K562 (cell line): ENCODE data around the gene FBP2.

Experiments used
- BRCA1 ChIP-seq, 2 experiments: fragments of 450-650 bp in 1 of 2; sonication (generic) in 1 of 2; formaldehyde crosslinking in 1 of 2; IDR thresholded peaks; 2 replicates each; pipeline versions ENCODE4 v1.5.0 to v1.6.1; 2017 to 2020; ENCODE audit warnings: mild to moderate bottlenecking in 1 of 2, missing genetic modification reagents in 1 of 2
- CREB1 ChIP-seq, 2 experiments: sonication (generic) in 1 of 2; formaldehyde crosslinking in 1 of 2; IDR thresholded peaks; 2 replicates each; pipeline versions ENCODE4 v1.6.1 to v1.8.0; 2012 to 2022; ENCODE audit warnings: inconsistent platforms in 1 of 2, mild to moderate bottlenecking in 1 of 2, missing genetic modification reagents in 1 of 2, moderate library complexity in 1 of 2
- ELF2 ChIP-seq: fragments of 250-450 bp; sonication (Bioruptor Pico); IDR thresholded peaks from 2 replicates; pipeline ENCODE4 v1.5.0; 2021; ENCODE audit warnings: mild to moderate bottlenecking
- ESRRA ChIP-seq: fragments of 450-650 bp; IDR thresholded peaks from 2 replicates; pipeline ENCODE4 v1.6.1; 2014; ENCODE audit warnings: low read depth, mild to moderate bottlenecking, moderate library complexity, borderline replicate concordance
- EZH2 ChIP-seq: IDR thresholded peaks from 2 replicates; pipeline ENCODE4 v1.6.1; 2012; ENCODE audit warnings: low read depth, mild to moderate bottlenecking, inconsistent platforms, low read length, borderline replicate concordance
- KDM1A ChIP-seq, 2 experiments: fragments of 450-650 bp; IDR thresholded peaks; 2 replicates each; pipeline ENCODE4 v1.6.1; 2016; ENCODE audit warnings: mild to moderate bottlenecking in 2 of 2
- NR2F6 ChIP-seq: fragments of 450-650 bp; formaldehyde crosslinking; IDR thresholded peaks from 2 replicates; pipeline ENCODE4 v1.4.0; 2020; ENCODE audit warnings: mild to moderate bottlenecking
- ZNF146 ChIP-seq: IDR thresholded peaks from one replicate; pipeline ENCODE4 v1.6.1; 2018; ENCODE audit warnings: missing compliant biosample characterization; ENCODE audit not compliant: unreplicated experiment
- TF ChIP-seq, protein P1 (sequence below), 3 experiments: IDR thresholded peaks in 2 of 3; conservative IDR thresholded peaks in 1 of 3; 2 replicates each; pipeline ENCODE4 v1.5.1; 2011 to 2012; ENCODE audit warnings: low read length in 3 of 3, mild to moderate bottlenecking in 3 of 3, control low read depth in 2 of 3, improper control_type of control experiment in 1 of 3, inconsistent platforms in 1 of 3, low read depth in 1 of 3, mixed read lengths in 1 of 3, moderate library complexity in 1 of 3; ENCODE audit not compliant: insufficient read depth in 2 of 3
- TF ChIP-seq, protein P2 (sequence below), 2 experiments: fragments of 450-650 bp in 1 of 2; sonication (generic) in 1 of 2; formaldehyde crosslinking in 1 of 2; IDR thresholded peaks in 1 of 2; conservative IDR thresholded peaks in 1 of 2; 2 replicates each; pipeline versions ENCODE4 v1.6.1 to v1.8.1; 2016 to 2023; ENCODE audit warnings: mild to moderate bottlenecking in 2 of 2, moderate library complexity in 2 of 2, inconsistent platforms in 1 of 2, missing genetic modification reagents in 1 of 2
- TF ChIP-seq, protein P3 (sequence below): fragments of 450-650 bp; formaldehyde crosslinking; IDR thresholded peaks from 2 replicates; pipeline ENCODE4 v1.4.0; 2020; ENCODE audit warnings: mild to moderate bottlenecking

DNA sequence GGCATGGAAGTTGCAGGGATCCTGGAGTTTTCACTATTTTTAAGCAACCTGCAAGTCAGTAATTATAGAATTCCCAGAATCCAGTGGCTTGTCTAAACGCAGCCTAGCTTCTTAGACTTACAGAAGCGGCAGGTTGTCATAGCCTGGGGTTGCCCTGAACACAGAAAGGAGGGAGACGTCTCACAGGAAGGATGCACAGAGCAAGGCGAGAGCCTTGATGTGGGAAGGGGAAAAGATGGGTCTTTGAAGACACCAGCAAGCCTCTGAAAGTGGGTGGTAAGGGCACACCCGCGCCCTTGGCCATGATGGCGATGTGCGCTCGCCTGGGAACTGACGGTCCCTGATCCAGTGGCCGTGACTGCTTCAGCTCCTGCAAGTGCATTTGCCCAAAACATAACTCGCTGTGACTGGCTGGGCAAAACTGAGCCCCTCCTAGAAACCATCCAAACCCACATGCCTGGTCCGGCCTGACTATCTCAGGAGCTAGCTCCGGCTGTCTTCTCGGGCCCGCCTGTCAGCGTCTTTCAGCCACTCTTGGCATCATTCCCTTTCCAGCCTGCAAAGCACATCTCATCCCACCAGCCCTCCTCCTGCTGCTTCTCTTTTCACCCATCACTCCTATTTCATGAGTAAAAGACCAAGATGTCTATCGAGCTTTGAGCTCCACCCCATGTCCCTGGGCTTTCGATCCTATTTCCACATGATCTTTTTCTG, 28.6 kb upstream of the FBP2 start:
- TF ChIP-seq, protein P1, sequence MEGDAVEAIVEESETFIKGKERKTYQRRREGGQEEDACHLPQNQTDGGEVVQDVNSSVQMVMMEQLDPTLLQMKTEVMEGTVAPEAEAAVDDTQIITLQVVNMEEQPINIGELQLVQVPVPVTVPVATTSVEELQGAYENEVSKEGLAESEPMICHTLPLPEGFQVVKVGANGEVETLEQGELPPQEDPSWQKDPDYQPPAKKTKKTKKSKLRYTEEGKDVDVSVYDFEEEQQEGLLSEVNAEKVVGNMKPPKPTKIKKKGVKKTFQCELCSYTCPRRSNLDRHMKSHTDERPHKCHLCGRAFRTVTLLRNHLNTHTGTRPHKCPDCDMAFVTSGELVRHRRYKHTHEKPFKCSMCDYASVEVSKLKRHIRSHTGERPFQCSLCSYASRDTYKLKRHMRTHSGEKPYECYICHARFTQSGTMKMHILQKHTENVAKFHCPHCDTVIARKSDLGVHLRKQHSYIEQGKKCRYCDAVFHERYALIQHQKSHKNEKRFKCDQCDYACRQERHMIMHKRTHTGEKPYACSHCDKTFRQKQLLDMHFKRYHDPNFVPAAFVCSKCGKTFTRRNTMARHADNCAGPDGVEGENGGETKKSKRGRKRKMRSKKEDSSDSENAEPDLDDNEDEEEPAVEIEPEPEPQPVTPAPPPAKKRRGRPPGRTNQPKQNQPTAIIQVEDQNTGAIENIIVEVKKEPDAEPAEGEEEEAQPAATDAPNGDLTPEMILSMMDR (IDR thresholded peaks at IDR 0.05 in 2 of 3, conservative IDR thresholded peaks at IDR 0.05 in 1 of 3; ENCODE audit: insufficient read depth in 2 of 3, low read depth in 1 of 3, low read length in 3 of 3): no peak
- TF ChIP-seq NR2F6 (CRISPR knock-in tag) (no peak), BRCA1 (IDR thresholded peaks at IDR 0.05) (no peak), BRCA1 (CRISPR knock-in tag; IDR thresholded peaks at IDR 0.05) (no peak), ZNF146 (CRISPR knock-in tag) (no peak), KDM1A (IDR thresholded peaks at IDR 0.05) (no peak), EZH2 (no peak), ESRRA (no peak), ELF2 (CRISPR knock-in tag) (no peak), CREB1 (IDR thresholded peaks at IDR 0.05) (no peak), CREB1 (CRISPR knock-in tag; IDR thresholded peaks at IDR 0.05) (no peak)
- TF ChIP-seq, protein P2, sequence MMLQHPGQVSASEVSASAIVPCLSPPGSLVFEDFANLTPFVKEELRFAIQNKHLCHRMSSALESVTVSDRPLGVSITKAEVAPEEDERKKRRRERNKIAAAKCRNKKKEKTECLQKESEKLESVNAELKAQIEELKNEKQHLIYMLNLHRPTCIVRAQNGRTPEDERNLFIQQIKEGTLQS (IDR thresholded peaks at IDR 0.05): no peak
- TF ChIP-seq, protein P2 (CRISPR knock-in tag; conservative IDR thresholded peaks at IDR 0.05): no peak
- TF ChIP-seq, protein P3, sequence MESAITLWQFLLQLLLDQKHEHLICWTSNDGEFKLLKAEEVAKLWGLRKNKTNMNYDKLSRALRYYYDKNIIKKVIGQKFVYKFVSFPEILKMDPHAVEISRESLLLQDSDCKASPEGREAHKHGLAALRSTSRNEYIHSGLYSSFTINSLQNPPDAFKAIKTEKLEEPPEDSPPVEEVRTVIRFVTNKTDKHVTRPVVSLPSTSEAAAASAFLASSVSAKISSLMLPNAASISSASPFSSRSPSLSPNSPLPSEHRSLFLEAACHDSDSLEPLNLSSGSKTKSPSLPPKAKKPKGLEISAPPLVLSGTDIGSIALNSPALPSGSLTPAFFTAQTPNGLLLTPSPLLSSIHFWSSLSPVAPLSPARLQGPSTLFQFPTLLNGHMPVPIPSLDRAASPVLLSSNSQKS: no peak
